Stromal cell of bone marrow (primary cell): Measurements from ENCODE around the gene DRD2.
A peak's percentile ranks its signal among the peaks of the same experiment; 100 is the strongest.
"Not testable (repeated sequence)": the region's sequence is repeated elsewhere in the genome, so short reads cannot be mapped to it uniquely, and the experiment has no call there.

Source experiments
- DNase-seq: peaks from one replicate; pipeline ENCODE4 v3.0.0-alpha.2; 2012; ENCODE audit warnings: low read depth

Gene DRD2

DNA sequence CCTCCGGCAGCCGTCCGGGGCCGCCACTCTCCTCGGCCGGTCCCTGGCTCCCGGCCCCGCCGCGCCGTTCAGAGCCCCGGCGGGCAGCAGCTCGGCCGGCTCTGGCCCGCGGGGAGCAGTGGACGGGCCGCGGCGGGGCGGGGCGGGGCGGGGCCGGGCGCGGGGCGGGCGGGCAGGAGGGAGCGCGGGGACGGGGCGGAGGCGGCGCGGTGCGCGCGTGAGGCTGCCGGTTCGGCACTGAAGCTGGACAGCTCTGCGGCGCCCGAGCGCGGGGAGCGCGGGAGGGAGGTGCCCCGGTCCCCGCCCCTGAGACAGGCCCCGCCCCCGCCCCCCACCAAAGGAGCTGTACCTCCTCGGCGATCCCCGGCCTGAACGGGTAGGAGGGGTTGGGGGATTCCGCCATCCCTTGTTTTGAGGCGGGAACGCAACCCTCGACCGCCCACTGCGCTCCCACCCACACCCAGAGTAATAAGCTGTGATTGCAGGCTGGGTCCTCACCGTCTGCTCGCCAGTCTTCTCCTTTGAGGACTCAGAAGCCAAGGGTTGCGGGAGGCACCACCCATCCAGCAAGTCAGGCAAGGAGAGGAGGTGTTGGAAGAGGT is at the start of gene DRD2:
Gene DRD2 (minus strand): TSS at position 239 of the 602 bp plus-strand sequence. CDS start 50,747 bp downstream, outside the sequence.
- no peak for DNase-seq

GRCh38 chr11:113523906-113524305 is 48.7 kb upstream of the DRD2 start:
- not testable (repeated sequence) for DNase-seq

DNA sequence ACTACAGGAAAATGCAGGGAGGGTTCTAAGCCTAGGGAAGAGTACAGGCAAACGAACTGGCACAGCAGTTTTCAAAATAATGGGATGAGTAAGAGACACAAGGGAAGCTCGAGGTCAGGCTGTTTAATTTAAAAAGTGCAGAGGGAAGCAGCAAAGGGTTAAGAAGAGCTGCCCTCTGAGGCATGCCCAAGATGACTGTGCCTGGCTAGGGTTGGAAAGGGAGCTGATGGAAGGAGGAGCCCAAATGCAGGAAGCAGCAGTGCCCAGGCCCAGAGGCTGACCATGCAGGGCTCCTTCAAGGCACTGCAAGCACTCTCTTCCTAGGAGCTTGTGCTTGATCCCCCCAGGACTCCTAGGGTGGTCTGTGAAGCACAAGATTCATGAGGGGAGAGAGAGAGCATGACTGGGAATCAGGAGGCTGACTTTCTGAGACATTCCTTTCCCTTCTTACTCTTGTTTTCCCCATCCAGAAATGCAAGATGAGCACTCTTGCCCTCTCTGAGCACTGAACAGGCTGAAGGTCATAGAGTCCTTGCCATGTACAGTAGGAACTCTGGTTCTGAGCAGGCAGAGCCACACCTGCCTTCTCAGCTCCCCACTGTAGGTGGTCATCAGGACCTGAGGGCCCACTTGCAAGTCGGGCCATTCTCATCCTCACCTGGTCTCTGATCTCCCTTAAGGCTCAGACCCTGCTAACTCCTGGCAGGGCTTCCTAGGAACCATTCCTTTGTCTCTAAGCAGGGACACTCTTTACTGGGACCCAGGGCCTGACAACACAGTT is 46.7 kb upstream of the DRD2 start:
- peak; percentile 33 for DNase-seq

GRCh38 chr11:113519989-113520613 is 44.9 kb upstream of the DRD2 start:
- DNase-seq = no peak

GRCh38 chr11:113518716-113519495 is 43.7 kb upstream of the DRD2 start:
- DNase-seq = no peak

- no peak for DNase-seq
Observed at GRCh38 chr11:113517361-113517760, 42.2 kb upstream of the DRD2 start.

- no peak for DNase-seq
Observed at GRCh38 chr11:113514856-113515255, 39.7 kb upstream of the DRD2 start.

DNA sequence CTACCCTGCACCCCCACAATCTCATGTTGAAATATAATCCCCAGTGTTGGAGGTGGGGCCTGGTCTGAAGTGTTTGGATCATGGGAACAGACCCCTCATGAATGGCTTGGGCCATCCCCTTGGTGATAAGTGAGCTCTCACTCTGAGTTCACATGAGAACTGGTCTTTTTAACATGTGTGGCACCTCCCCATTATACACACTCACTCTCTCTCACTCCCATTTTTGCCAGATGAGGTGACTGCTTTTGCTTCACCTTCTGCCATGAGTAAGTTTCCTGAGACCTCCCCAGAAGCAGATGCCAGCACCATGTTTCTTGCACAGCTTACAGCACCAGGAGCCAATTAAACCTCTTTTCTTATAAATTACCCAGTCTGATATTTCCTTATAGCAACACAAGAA is 32.1 kb upstream of the DRD2 start:
- no peak for DNase-seq

GRCh38 chr11:113506893-113507292 is 31.7 kb upstream of the DRD2 start:
- DNase-seq = no peak

- no peak for DNase-seq
Observed at GRCh38 chr11:113506461-113506860, 31.3 kb upstream of the DRD2 start.

- DNase-seq = peak; percentile 33
Observed at GRCh38 chr11:113505541-113506375, 30.6 kb upstream of the DRD2 start.

- no peak for DNase-seq
Observed at GRCh38 chr11:113505046-113505445, 29.8 kb upstream of the DRD2 start.

DNA sequence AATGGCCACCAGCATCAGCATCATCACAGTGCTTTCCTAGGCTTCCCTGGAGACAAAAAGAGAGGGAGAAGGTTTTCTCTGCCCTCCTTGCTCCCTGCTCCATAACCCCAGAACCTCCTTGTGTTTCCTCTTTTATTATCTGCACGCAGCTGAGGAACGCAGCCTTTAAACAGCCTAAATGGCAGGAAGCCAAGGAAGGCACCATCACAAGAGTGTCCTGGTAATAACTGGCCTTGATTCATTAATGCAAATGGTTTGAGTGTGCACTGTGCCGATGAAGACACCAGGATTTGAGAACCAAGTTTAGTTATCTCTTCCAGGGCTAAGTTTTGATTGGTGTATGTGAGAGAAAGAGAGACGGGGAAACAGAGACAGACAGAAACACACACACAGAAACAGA is 29.4 kb upstream of the DRD2 start:
- no peak for DNase-seq

- DNase-seq = no peak
Observed at GRCh38 chr11:113504071-113504470, 28.9 kb upstream of the DRD2 start.

DNA sequence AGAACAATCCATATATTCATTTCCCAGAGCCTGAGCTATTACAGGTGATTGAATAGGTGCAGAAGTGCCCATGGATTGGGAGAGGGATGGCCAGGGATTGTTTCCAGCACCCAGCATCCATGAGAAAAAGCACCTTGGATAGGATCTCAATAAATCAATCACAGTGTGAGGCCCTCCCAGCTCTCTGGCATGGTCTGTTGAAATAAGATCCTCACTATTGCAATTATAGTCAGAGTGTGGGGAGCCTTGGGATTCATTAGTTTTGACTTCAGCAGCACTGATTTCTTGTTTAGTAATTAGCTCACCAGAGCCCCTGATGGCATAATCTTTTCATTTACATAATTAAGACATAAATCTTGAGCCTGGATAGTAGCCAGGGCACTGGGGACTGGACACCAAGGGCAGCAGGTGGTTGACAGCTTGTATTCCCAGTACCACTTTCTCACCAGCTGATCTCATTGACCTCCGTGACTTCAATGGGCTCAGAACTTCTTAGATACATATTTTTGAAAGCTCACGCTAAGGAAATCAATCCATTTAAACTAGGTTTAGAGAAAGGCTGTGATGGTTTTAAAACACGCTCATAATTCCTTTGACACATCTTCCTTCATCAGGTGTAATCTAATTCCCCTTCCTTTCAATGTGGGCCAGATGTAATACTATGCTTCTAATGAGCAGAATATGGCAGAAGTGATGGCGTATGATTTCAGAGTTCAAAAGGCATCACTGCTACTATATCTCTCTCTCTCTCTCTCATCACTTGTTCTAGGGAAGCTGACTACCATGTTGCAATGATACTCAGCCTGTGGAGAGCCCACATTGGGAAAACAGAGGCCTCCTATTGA is 22.1 kb upstream of the DRD2 start:
- no peak for DNase-seq

- DNase-seq = no peak
Observed at GRCh38 chr11:113496026-113496651, 20.9 kb upstream of the DRD2 start.

GRCh38 chr11:113494021-113494420 is 18.8 kb upstream of the DRD2 start:
- DNase-seq = no peak

DNA sequence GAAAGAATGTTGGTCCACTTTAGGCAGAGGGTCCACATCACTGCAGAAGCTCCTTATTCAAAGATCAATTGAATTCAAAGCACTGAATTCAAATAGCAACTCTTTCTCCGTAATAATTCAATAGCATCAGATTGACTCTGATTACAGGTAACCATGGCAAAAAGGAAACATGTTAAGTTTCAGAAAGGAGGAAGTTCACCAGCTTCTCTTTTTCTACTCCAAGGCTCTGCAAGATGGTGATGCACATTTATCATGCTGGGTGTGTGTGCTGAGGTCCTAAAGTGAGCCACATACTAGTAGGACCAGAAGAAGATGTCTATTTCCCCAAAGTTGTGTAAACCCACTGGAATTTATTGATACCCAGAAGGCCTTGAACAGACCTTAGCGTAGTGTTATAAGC is 18.0 kb upstream of the DRD2 start:
- DNase-seq = no peak

GRCh38 chr11:113488931-113489351 is 13.7 kb upstream of the DRD2 start:
- peak; percentile 9 for DNase-seq

GRCh38 chr11:113487622-113488021 is 12.4 kb upstream of the DRD2 start:
- no peak for DNase-seq
